SK-N-SH (cell line): Measurements from ENCODE around the gene IDUA. TPM values are rescaled to one million over a fixed set of nuclear protein-coding genes. Genes with fewer than 3 reads are reported as not detected.

Experiments used
- CTCF ChIA-PET: fragments of 300-600, 350-600 bp; formaldehyde crosslinking; extraction: SDS; loops from one replicate; lab custom pipeline; 2021; lab: Yijun Ruan, JAX
- POLR2A ChIA-PET: fragments of 350-600 bp; sonication (Branson Sonifier 250); formaldehyde crosslinking; extraction: SDS; loops from one replicate; lab custom pipeline; 2020; ENCODE audit warnings: antibody characterized with exemption, inconsistent platforms; lab: Yijun Ruan, JAX
- DNase-seq: peaks from one replicate; pipeline ENCODE4 v3.0.0; 2012
- H2AFZ ChIP-seq: fragments of 200-600 bp; sonication (generic); 2 replicates; pipeline ENCODE4 v1.8.1; 2016; ENCODE audit warnings: antibody characterized with exemption, mild to moderate bottlenecking, low read depth
- H3F3A ChIP-seq: fragments of 200-600 bp; sonication (generic); replicated peaks from 2 replicates; pipeline ENCODE3; 2016; ENCODE audit warnings: antibody characterized with exemption, mild to moderate bottlenecking; ENCODE audit not compliant: insufficient read depth
- H3K27ac ChIP-seq, 2 experiments: fragments of 200-500 bp in 1 of 2; fragments of 200-600 bp in 1 of 2; sonication (Bioruptor generic) in 1 of 2; sonication (generic), shearing (Covaris generic) in 1 of 2; 2 replicates each; pipeline versions ENCODE4 v1.5.1 to v1.6.1; 2014 to 2016; ENCODE audit warnings: low read depth in 2 of 2, inconsistent platforms in 1 of 2, low read length in 1 of 2, mild to moderate bottlenecking in 1 of 2, mixed read lengths in 1 of 2
- H3K27me3 ChIP-seq: fragments of 200-600 bp; sonication (generic), shearing (Covaris generic); 2 replicates; pipeline ENCODE4 v1.6.1; 2016; ENCODE audit warnings: mixed run types; ENCODE audit not compliant: insufficient read depth
- H3K36me3 ChIP-seq, 2 experiments: fragments of 200-500 bp in 1 of 2; fragments of 200-600 bp in 1 of 2; sonication (Bioruptor generic) in 1 of 2; sonication (generic) in 1 of 2; replicated peaks in 1 of 2; 2 replicates each; pipeline versions ENCODE3 to v1.5.1; 2014 to 2016; ENCODE audit warnings: low read length in 1 of 2, mild to moderate bottlenecking in 1 of 2; ENCODE audit not compliant: insufficient read depth in 2 of 2, control insufficient read depth in 1 of 2
- H3K4me1 ChIP-seq, 2 experiments: fragments of 200-500 bp in 1 of 2; fragments of 200-600 bp in 1 of 2; sonication (Bioruptor generic) in 1 of 2; sonication (generic), shearing (Covaris generic) in 1 of 2; 2 replicates each; pipeline versions ENCODE4 v1.5.1 to v1.6.1; 2014 to 2016; ENCODE audit warnings: low read depth in 1 of 2, low read length in 1 of 2, mixed run types in 1 of 2; ENCODE audit not compliant: insufficient read depth in 2 of 2, control insufficient read depth in 1 of 2
- H3K4me2 ChIP-seq: fragments of 200-600 bp; sonication (generic), shearing (Covaris generic); 2 replicates; pipeline ENCODE4 v1.6.1; 2017; ENCODE audit warnings: mixed run types
- H3K4me3 ChIP-seq, 2 experiments: fragments of 200-500 bp in 1 of 2; fragments of 200-600 bp in 1 of 2; sonication (Bioruptor generic) in 1 of 2; sonication (generic), shearing (Covaris generic) in 1 of 2; 2 replicates each; pipeline versions ENCODE4 v1.5.1 to v1.8.1; 2014 to 2016; ENCODE audit warnings: low read depth in 2 of 2, inconsistent platforms in 1 of 2, low read length in 1 of 2, mild to moderate bottlenecking in 1 of 2, mixed read lengths in 1 of 2, moderate library complexity in 1 of 2
- H3K79me2 ChIP-seq: fragments of 200-600 bp; sonication (generic); 2 replicates; pipeline ENCODE4 v1.8.1; 2017; ENCODE audit warnings: mild to moderate bottlenecking; ENCODE audit not compliant: insufficient read depth
- H3K9ac ChIP-seq: fragments of 200-600 bp; sonication (generic); 2 replicates; pipeline ENCODE4 v1.6.1; 2017; ENCODE audit warnings: mixed run types
- H3K9me2 ChIP-seq: fragments of 200-600 bp; sonication (generic); 2 replicates; pipeline ENCODE4 v1.6.1; 2017; ENCODE audit warnings: mixed run types
- H3K9me3 ChIP-seq: fragments of 200-600 bp; sonication (generic); 2 replicates; pipeline ENCODE4 v1.6.1; 2017; ENCODE audit warnings: mixed run types, mild to moderate bottlenecking, moderate library complexity
- H4K20me1 ChIP-seq: fragments of 200-600 bp; sonication (generic); 2 replicates; pipeline ENCODE4 v1.6.1; 2017; ENCODE audit warnings: mild to moderate bottlenecking, mixed run types; ENCODE audit not compliant: insufficient read depth
- ELF1 ChIP-seq: IDR thresholded peaks from 2 replicates; pipeline ENCODE4 v1.4.0; 2012
- EZH2phosphoT487 ChIP-seq: fragments of 200-600 bp; sonication (generic); IDR thresholded peaks from 2 replicates; pipeline ENCODE4 v1.6.1; 2017; ENCODE audit warnings: low read depth, mixed run types, mild to moderate bottlenecking, antibody characterized with exemption, moderate library complexity, borderline replicate concordance
- FOSL2 ChIP-seq: IDR thresholded peaks from 2 replicates; pipeline ENCODE4 v1.4.0; 2012; ENCODE audit warnings: low read depth, mild to moderate bottlenecking, moderate library complexity, borderline replicate concordance
- GABPA ChIP-seq: IDR thresholded peaks from 2 replicates; pipeline ENCODE4 v1.4.0; 2012; ENCODE audit warnings: low read depth, mild to moderate bottlenecking
- GATA2 ChIP-seq: sonication (generic); formaldehyde crosslinking; IDR thresholded peaks from 2 replicates; pipeline ENCODE4 v1.5.0; 2020; ENCODE audit warnings: mild to moderate bottlenecking, missing genetic modification reagents
- JUND ChIP-seq: IDR thresholded peaks from 2 replicates; pipeline ENCODE4 v1.4.0; 2012
- NFIC ChIP-seq: IDR thresholded peaks from 2 replicates; pipeline ENCODE4 v1.4.0; 2012; ENCODE audit warnings: borderline replicate concordance
- RAD21 ChIP-seq: IDR thresholded peaks from 2 replicates; pipeline ENCODE4 v1.6.1; 2012; ENCODE audit warnings: mild to moderate bottlenecking, low read length
- RCOR1 ChIP-seq: fragments of 150-350 bp; IDR thresholded peaks from 2 replicates; pipeline ENCODE4 v1.6.1; 2017; ENCODE audit warnings: antibody characterized with exemption, low read length
- SIN3A ChIP-seq: IDR thresholded peaks from 2 replicates; pipeline ENCODE4 v1.6.1; 2012; ENCODE audit warnings: low read depth, mild to moderate bottlenecking, low read length, moderate library complexity, borderline replicate concordance
- TAF1 ChIP-seq: IDR thresholded peaks from 2 replicates; pipeline ENCODE4 v1.6.1; 2012; ENCODE audit warnings: low read depth, mild to moderate bottlenecking, low read length, moderate library complexity, borderline replicate concordance
- TCF12 ChIP-seq: IDR thresholded peaks from 2 replicates; pipeline ENCODE4 v1.4.0; 2012
- YY1 ChIP-seq: IDR thresholded peaks from 2 replicates; pipeline ENCODE4 v1.4.0; 2012; ENCODE audit warnings: low read depth, mild to moderate bottlenecking
- WGBS: methylation state at CpG from one replicate; pipeline ENCODE4 v1.1.6; 2017; ENCODE audit warnings: low lambda C conversion rate; 5-methylcytosine and 5-hydroxymethylcytosine counted together
- polyA plus RNA-seq, 3 experiments: library from polyadenylated mRNA; depleted of rRNA; stranded (reverse); fragments of >200 nt; gene quantifications; 2 replicates each; pipeline ENCODE4 v1.2.3, GENCODE V29; 2012
- TF ChIP-seq, protein P1 (sequence below): IDR thresholded peaks from 2 replicates; pipeline ENCODE4 v1.4.0; 2012; ENCODE audit warnings: low read depth
- TF ChIP-seq, protein P2 (sequence below): IDR thresholded peaks from 2 replicates; pipeline ENCODE4; 2012
- TF ChIP-seq, protein P3 (sequence below): fragments of 200-600 bp; sonication (generic); IDR thresholded peaks from 2 replicates; pipeline ENCODE4 v1.6.1; 2017; ENCODE audit warnings: antibody characterized with exemption, mild to moderate bottlenecking, moderate library complexity
- TF ChIP-seq, protein P4 (sequence below): fragments of 150-350 bp; IDR thresholded peaks from 2 replicates; pipeline ENCODE4 v1.6.1; 2017; ENCODE audit warnings: antibody characterized with exemption, low read length, low read depth, borderline replicate concordance
- TF ChIP-seq, protein P5 (sequence below): IDR thresholded peaks from 2 replicates; pipeline ENCODE4 v1.6.1; 2012; ENCODE audit warnings: mild to moderate bottlenecking, low read depth, low read length, moderate library complexity

Gene IDUA
- polyA plus RNA-seq, 1 of the 3 experiments (the other 2 are of a cell fraction) = 24.4 TPM

DNA sequence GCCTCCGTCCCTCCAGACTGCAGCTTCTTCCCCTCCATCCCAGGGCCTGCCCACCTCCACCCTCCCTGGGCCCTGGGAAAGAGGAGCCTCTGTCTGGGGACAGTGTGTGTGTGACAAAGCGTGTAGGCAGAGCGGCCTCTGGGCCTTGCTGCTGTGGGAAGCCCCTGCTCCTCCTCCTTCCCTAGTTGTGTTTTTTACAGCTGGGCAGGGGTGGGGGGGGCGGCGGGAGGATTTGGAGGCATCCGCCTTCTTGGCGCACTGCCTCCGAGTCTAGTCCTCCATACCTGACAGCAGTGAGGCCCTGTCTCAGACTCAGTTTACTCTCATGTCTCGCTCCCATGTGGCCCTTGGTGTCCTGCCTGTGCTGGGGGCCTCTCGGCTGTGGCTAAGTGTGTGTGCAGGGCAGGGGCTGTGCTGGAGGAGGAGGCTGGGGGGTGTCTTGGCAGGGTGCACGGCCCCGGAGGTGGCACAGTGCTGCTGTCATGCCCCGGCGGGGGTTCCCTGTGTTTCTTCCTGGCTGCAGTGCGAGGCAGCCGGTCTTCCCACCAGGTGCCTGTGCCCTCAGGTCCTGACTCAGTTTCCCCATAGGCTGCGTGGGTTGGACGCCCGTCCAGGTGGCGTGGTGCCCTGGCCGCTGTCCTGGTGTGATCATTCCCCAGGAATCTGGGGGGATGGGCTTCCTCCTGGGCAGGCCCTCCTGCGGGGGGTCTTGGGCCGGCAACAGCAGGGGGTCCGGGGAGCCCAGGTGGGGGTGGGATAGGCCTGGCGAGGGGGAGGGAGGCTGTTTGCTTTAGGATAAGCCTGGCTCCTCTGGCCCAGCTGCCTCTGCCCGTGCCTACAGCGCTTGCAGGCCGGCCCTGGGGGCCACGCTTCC is 31.5 kb downstream of the IDUA start:
- CTCF ChIA-PET = no interaction called here
- Histone ChIP-seq H3F3A (peaks cover 4% of the 10 kb centered on the region), H2AFZ (no peak overlapping the region), H3K27me3 (no peaks in the 10 kb centered on the region)
- DNase-seq = no peak
- no peak for TF ChIP-seq ELF1
- TF ChIP-seq, protein P1, sequence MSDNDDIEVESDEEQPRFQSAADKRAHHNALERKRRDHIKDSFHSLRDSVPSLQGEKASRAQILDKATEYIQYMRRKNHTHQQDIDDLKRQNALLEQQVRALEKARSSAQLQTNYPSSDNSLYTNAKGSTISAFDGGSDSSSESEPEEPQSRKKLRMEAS = no peak
- TF ChIP-seq, protein P2, sequence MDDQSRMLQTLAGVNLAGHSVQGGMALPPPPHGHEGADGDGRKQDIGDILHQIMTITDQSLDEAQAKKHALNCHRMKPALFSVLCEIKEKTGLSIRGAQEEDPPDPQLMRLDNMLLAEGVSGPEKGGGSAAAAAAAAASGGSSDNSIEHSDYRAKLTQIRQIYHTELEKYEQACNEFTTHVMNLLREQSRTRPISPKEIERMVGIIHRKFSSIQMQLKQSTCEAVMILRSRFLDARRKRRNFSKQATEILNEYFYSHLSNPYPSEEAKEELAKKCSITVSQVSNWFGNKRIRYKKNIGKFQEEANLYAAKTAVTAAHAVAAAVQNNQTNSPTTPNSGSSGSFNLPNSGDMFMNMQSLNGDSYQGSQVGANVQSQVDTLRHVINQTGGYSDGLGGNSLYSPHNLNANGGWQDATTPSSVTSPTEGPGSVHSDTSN = no peak
- no peak for TF ChIP-seq GATA2
- no peak for TF ChIP-seq TAF1
- no peak for TF ChIP-seq JUND
- TF ChIP-seq, all 33 proteins: peak for 0
- H3K9me3 ChIP-seq = no peaks in the 10 kb centered on the region
- no peaks in the 10 kb centered on the region for H3K79me2 ChIP-seq
- H3K27ac ChIP-seq = no peak overlapping the region
- no peaks in the 10 kb centered on the region for H3K36me3 ChIP-seq
- H4K20me1 ChIP-seq = peaks cover 19% of the 10 kb centered on the region; the same call in 1 of the 2 replicates
- no peak overlapping the region for H3K4me3 ChIP-seq
- 88% methylated on average over 16 of the region's 29 CpGs for WGBS
- POLR2A ChIA-PET = no interaction called here
- H3K4me2 ChIP-seq = no peak overlapping the region
- no peaks in the 10 kb centered on the region for H3K9me2 ChIP-seq
- H3K4me1 ChIP-seq = no peaks in the 10 kb centered on the region
- no peak overlapping the region for H3K9ac ChIP-seq

DNA sequence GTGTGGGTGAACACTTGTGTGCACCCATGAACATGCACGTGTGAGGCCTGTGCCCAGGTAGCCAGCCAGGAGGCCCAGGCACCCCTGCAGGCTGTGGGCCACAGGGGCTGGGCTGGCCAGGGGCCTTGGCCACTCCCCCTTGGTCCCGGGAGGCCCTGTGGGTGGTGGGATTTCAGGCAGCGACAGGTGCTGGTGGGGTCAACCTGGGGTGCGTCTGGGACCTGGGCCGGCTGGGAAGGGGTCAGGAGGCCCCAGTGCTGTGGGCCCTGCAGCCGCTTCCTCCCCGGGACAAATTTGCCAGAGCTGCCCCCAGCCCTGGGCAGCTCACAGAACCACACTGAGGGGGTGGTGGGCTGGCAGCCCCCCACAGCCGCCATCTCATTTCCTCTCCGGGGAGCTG is 32.5 kb downstream of the IDUA start:
- DNase-seq = no peak
- CTCF ChIA-PET = interaction anchor here (0.8 kb wide), 1 partner anchor 9 kb away, joined by 3 read pairs; no protein-coding TSS in a partner anchor
- H4K20me1 ChIP-seq = peaks cover 19% of the 10 kb centered on the region; the same call in 1 of the 2 replicates
- no peaks in the 10 kb centered on the region for H3K4me1 ChIP-seq
- no peaks in the 10 kb centered on the region for H3K9me2 ChIP-seq
- no peaks in the 10 kb centered on the region for H3F3A ChIP-seq
- no peaks in the 10 kb centered on the region for H3K36me3 ChIP-seq
- H2AFZ ChIP-seq = no peak overlapping the region
- no peak overlapping the region for H3K27ac ChIP-seq
- no peaks in the 10 kb centered on the region for H3K79me2 ChIP-seq
- POLR2A ChIA-PET = no interaction called here
- 67% methylated on average over 1 of the region's 9 CpGs for WGBS
- H3K4me3 ChIP-seq = no peak overlapping the region
- no peaks in the 10 kb centered on the region for H3K9me3 ChIP-seq
- no peak overlapping the region for H3K9ac ChIP-seq
- H3K27me3 ChIP-seq = no peaks in the 10 kb centered on the region
- H3K4me2 ChIP-seq = no peak overlapping the region
- TF ChIP-seq GABPA (no peak), TCF12 (no peak), NFIC (no peak), SIN3A (no peak), EZH2phosphoT487 (no peak), YY1 (no peak), FOSL2 (no peak), RCOR1 (no peak), RAD21 (no peak)
- TF ChIP-seq, protein P3, sequence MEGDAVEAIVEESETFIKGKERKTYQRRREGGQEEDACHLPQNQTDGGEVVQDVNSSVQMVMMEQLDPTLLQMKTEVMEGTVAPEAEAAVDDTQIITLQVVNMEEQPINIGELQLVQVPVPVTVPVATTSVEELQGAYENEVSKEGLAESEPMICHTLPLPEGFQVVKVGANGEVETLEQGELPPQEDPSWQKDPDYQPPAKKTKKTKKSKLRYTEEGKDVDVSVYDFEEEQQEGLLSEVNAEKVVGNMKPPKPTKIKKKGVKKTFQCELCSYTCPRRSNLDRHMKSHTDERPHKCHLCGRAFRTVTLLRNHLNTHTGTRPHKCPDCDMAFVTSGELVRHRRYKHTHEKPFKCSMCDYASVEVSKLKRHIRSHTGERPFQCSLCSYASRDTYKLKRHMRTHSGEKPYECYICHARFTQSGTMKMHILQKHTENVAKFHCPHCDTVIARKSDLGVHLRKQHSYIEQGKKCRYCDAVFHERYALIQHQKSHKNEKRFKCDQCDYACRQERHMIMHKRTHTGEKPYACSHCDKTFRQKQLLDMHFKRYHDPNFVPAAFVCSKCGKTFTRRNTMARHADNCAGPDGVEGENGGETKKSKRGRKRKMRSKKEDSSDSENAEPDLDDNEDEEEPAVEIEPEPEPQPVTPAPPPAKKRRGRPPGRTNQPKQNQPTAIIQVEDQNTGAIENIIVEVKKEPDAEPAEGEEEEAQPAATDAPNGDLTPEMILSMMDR = no peak
- TF ChIP-seq, protein P4, sequence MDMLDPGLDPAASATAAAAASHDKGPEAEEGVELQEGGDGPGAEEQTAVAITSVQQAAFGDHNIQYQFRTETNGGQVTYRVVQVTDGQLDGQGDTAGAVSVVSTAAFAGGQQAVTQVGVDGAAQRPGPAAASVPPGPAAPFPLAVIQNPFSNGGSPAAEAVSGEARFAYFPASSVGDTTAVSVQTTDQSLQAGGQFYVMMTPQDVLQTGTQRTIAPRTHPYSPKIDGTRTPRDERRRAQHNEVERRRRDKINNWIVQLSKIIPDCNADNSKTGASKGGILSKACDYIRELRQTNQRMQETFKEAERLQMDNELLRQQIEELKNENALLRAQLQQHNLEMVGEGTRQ = no peak
- TF ChIP-seq, protein P5, sequence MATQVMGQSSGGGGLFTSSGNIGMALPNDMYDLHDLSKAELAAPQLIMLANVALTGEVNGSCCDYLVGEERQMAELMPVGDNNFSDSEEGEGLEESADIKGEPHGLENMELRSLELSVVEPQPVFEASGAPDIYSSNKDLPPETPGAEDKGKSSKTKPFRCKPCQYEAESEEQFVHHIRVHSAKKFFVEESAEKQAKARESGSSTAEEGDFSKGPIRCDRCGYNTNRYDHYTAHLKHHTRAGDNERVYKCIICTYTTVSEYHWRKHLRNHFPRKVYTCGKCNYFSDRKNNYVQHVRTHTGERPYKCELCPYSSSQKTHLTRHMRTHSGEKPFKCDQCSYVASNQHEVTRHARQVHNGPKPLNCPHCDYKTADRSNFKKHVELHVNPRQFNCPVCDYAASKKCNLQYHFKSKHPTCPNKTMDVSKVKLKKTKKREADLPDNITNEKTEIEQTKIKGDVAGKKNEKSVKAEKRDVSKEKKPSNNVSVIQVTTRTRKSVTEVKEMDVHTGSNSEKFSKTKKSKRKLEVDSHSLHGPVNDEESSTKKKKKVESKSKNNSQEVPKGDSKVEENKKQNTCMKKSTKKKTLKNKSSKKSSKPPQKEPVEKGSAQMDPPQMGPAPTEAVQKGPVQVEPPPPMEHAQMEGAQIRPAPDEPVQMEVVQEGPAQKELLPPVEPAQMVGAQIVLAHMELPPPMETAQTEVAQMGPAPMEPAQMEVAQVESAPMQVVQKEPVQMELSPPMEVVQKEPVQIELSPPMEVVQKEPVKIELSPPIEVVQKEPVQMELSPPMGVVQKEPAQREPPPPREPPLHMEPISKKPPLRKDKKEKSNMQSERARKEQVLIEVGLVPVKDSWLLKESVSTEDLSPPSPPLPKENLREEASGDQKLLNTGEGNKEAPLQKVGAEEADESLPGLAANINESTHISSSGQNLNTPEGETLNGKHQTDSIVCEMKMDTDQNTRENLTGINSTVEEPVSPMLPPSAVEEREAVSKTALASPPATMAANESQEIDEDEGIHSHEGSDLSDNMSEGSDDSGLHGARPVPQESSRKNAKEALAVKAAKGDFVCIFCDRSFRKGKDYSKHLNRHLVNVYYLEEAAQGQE = no peak
